ENCODE results near the gene CTSE. TPM values are rescaled to one million over a fixed set of nuclear protein-coding genes. Genes with fewer than 3 reads are reported as not detected.

Gene CTSE
- total RNA-seq: not detected in 2 replicates
- total RNA-seq (2013): not detected
- polyA plus RNA-seq: not detected in 2 replicates
- not detected in 2 replicates for polyA minus RNA-seq

- WGBS (ENCODE audit: insufficient coverage): 97% methylated on average over 7 of the region's 11 CpGs
- no peak for ATAC-seq (ENCODE audit: low read depth)
- H3K4me1 ChIP-seq (ENCODE audit: control insufficient read depth in 2 of 2, insufficient read depth in 2 of 2, low read length in 2 of 2): no peaks in the 10 kb centered on the region
- Mint-ChIP-seq H3K9me3 (ENCODE audit: insufficient read depth) (no peaks in the 10 kb centered on the region), H3K4me1 (no peaks in the 10 kb centered on the region), H3K27me3 (peaks cover 3% of the 10 kb centered on the region), H3K27ac (no peak within 1 kb of the TSS), H3K4me3 (no peak within 1 kb of the TSS)
- H2AFZ ChIP-seq (ENCODE audit: insufficient read depth, low read depth, low read length, poor library complexity, severe bottlenecking): no peak within 1 kb of the TSS
- H3K4me3 ChIP-seq (ENCODE audit: control extremely low read depth in 1 of 5, extremely low read depth in 1 of 5, insufficient read depth in 1 of 5, low read depth in 2 of 5, low read length in 4 of 5): no peak within 1 kb of the TSS
- no peaks in the 10 kb centered on the region for H3K9me3 ChIP-seq (ENCODE audit: control extremely low read depth in 1 of 3, control insufficient read depth in 2 of 3, insufficient read depth in 1 of 3, low read length in 2 of 3)
- H3K9ac ChIP-seq (ENCODE audit: low read length): no peak within 1 kb of the TSS
- no peak within 1 kb of the TSS for H3K27ac ChIP-seq (ENCODE audit: low read length in 2 of 2)
- no peaks in the 10 kb centered on the region for H3K36me3 ChIP-seq (replicated peaks in 1 of 2; ENCODE audit: control extremely low read depth in 1 of 2, control insufficient read depth in 1 of 2, extremely low read depth in 1 of 2, insufficient read depth in 2 of 2, low read length in 1 of 2)
- CTCF ChIA-PET: interaction anchor here (1.3 to 15.2 kb wide), 3 partner anchors 8 to 82 kb away, joined by 4 to 682 read pairs (median 4); no protein-coding TSS in a partner anchor
- peaks cover 0 to 3% (median 0%) of the 10 kb centered on the region in 4 experiments for H3K27me3 ChIP-seq (replicated peaks in 1 of 4; ENCODE audit: control extremely low read depth in 1 of 4, control insufficient read depth in 3 of 4, insufficient read depth in 4 of 4, low read length in 3 of 4)
- POLR2A ChIA-PET: no interaction called here
- intact Hi-C loops (cut with micrococcal nuclease): no loop called here
- H4K20me1 ChIP-seq (ENCODE audit: control insufficient read depth, insufficient read depth, low read length, poor library complexity, severe bottlenecking): no peaks in the 10 kb centered on the region
- H3K4me2 ChIP-seq (replicated peaks; ENCODE audit: low read depth, low read length, poor library complexity, severe bottlenecking): no peak within 1 kb of the TSS
- no peaks in the 10 kb centered on the region for H3K79me2 ChIP-seq (ENCODE audit: control insufficient read depth, insufficient read depth, low read length)
- no peak for DNase-seq
- no peak for TF ChIP-seq CTCF (IDR thresholded peaks at IDR 0.05)
- no peak for TF ChIP-seq EZH2 (IDR thresholded peaks at IDR 0.05; ENCODE audit: borderline replicate concordance, insufficient read depth, low read depth, low read length, poor library complexity, severe bottlenecking)
Observed at GRCh38 chr1:206023695-206024094, at the start of gene CTSE. Gene CTSE, minus strand, starts transcription at chr1:206023895. Its CDS starts 104 bp downstream, at chr1:206023791.

DNA sequence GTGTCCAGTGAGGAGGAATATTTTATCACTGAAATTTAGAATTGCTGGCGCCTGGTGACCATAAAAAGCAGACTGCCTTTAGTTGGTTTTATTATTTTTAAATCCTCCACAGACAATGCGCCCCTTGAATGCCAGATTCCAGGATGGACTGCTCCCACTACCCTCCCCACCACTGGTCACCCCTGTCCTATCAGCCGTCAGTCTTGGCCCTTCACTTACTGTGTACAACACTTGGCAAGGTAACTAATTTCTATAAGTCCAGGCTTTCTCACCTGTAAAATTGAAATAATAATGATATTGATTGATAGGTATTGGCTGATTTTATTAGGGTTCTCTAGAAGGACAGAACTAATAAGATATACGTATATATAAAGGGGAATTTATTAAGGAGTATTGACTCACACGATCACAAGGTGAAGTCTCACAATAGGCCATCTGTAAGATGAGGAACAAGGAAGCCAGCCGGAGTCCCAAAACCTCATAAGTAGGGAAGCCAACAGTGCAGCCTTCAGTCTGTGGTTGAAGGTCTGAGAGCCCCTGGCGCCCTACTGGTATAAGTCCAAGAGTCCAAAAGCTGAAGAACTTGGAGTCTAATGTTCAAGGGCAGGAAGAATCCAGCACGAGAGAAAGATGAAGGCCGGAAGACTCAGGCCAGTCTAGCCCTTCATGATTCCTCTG, 47.1 kb upstream of the CTSE start:
- Histone ChIP-seq H3K4me3 (ENCODE audit: control extremely low read depth in 1 of 5, extremely low read depth in 1 of 5, insufficient read depth in 1 of 5, low read depth in 2 of 5, low read length in 4 of 5) (no peak overlapping the region), H3K9ac (ENCODE audit: low read length) (no peak overlapping the region), H3K9me3 (ENCODE audit: control extremely low read depth in 1 of 3, control insufficient read depth in 2 of 3, insufficient read depth in 1 of 3, low read length in 2 of 3) (no peaks in the 10 kb centered on the region), H3K27ac (ENCODE audit: low read length in 2 of 2) (no peak overlapping the region), H3K27me3 (replicated peaks in 1 of 4; ENCODE audit: control extremely low read depth in 1 of 4, control insufficient read depth in 3 of 4, insufficient read depth in 4 of 4, low read length in 3 of 4) (no peaks in the 10 kb centered on the region), H3K79me2 (ENCODE audit: control insufficient read depth, insufficient read depth, low read length) (peaks cover 3% of the 10 kb centered on the region), H3K4me1 (ENCODE audit: control insufficient read depth in 2 of 2, insufficient read depth in 2 of 2, low read length in 2 of 2) (peaks cover 33 to 35% of the 10 kb centered on the region in 2 donors), H2AFZ (ENCODE audit: insufficient read depth, low read depth, low read length, poor library complexity, severe bottlenecking) (no peak overlapping the region), H3K4me2 (replicated peaks; ENCODE audit: low read depth, low read length, poor library complexity, severe bottlenecking) (no peak overlapping the region), H4K20me1 (ENCODE audit: control insufficient read depth, insufficient read depth, low read length, poor library complexity, severe bottlenecking) (no peaks in the 10 kb centered on the region), H3K36me3 (replicated peaks in 1 of 2; ENCODE audit: control extremely low read depth in 1 of 2, control insufficient read depth in 1 of 2, extremely low read depth in 1 of 2, insufficient read depth in 2 of 2, low read length in 1 of 2) (peaks cover 0 to 5% of the 10 kb centered on the region in 2 experiments)
- H3K9me3 Mint-ChIP-seq (ENCODE audit: insufficient read depth): no peaks in the 10 kb centered on the region
- intact Hi-C loops (cut with micrococcal nuclease): no loop called here
- peaks cover 40% of the 10 kb centered on the region for H3K4me1 Mint-ChIP-seq
- CTCF ChIA-PET: interaction anchor here (0.9 to 6.4 kb wide), 6 partner anchors 33 to 87 kb away, joined by 3 to 36 read pairs (median 4); no protein-coding TSS in a partner anchor
- POLR2A ChIA-PET: no interaction called here
- ATAC-seq (ENCODE audit: low read depth): no peak
- WGBS (ENCODE audit: insufficient coverage): 89% methylated on average over 5 of the region's 9 CpGs
- no peak for DNase-seq
- H3K4me3 Mint-ChIP-seq: no peak overlapping the region
- no peak overlapping the region for H3K27ac Mint-ChIP-seq
- H3K27me3 Mint-ChIP-seq: no peaks in the 10 kb centered on the region
- no peak for TF ChIP-seq CTCF (IDR thresholded peaks at IDR 0.05)
- TF ChIP-seq EZH2 (IDR thresholded peaks at IDR 0.05; ENCODE audit: borderline replicate concordance, insufficient read depth, low read depth, low read length, poor library complexity, severe bottlenecking): no peak

Measured in B cell (primary cell).